Raji (cell line): Measurements from ENCODE around the gene SELENOV.

Experiments
- POLR2A ChIP-seq: IDR thresholded peaks from 2 replicates; pipeline ENCODE4 v1.6.1; 2011; ENCODE audit warnings: low read depth, low read length, control low read depth; ENCODE audit not compliant: insufficient read depth

SELENOV gene

DNA sequence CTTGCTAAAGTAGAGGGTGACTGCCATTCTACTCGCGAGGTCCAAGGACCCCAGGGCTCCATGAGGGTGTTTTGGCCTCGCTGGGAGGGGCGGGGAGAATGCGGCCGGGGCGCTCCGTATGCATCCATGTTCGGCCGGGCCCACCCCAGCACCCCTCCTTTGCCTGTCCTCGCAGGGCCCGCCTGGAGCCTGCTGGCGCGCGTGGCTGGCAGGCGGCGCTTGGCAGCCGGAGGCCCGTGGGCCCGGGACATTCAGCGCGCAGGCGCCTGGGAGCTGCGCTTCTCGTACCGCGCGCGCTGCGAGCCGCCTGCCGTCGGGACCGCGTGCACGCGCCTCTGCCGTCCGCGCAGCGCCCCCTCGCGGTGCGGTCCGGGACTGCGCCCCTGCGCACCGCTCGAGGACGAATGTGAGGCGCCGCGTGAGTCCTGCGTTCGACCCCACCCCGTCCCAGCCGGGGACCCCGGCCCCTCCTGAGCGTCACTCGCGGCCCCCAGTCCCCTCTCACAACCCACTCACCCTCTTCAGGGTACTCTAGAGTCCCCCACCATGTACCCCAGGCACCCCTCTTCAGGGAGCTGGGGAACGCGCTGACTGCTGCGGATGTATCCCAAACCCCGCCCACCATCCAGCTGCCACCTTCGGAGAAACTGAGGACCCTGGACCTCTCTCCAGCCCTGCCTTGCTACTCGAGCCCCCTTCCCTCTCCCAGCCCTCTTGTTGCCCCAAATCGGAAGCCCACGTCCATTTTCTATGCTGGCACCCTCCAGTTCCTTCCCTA, 12.1 kb upstream of the SELENOV start:
- 0 out of 2 replicates have a peak, but pooled peaks have one; percentile 28 for TF ChIP-seq POLR2A

DNA sequence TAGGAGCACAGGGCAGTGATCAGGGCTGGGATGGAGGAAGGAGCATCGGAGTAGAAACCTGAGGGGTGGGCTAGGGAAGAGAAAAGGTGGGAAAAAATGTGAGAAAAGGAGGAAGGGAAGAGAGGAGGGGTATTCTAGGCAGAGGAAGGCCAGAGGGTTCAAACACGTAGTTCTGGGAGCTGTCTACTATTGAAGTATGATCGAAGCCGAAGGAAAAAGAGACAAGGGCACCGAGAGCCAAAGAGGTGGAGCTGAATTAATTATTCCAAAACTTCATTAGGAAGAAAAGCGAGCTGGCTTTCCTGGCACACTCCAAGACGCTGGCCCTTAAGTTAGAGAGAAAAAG, 8.4 kb upstream of the SELENOV start:
- no peak for TF ChIP-seq POLR2A

DNA sequence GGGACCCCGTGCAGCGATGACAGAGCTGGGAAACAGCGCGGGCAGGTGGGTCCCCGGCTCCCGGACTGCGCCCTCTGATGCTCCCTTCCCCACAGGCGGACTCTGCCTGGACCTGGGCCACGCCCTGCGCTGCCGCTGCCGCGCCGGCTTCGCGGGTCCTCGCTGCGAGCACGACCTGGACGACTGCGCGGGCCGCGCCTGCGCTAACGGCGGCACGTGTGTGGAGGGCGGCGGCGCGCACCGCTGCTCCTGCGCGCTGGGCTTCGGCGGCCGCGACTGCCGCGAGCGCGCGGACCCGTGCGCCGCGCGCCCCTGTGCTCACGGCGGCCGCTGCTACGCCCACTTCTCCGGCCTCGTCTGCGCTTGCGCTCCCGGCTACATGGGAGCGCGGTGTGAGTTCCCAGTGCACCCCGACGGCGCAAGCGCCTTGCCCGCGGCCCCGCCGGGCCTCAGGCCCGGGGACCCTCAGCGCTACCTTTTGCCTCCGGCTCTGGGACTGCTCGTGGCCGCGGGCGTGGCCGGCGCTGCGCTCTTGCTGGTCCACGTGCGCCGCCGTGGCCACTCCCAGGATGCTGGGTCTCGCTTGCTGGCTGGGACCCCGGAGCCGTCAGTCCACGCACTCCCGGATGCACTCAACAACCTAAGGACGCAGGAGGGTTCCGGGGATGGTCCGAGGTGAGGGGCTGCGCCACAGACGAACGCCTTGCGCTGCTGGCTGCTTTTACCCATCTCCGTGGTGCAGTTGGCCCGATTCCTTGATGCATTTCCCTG, 7.8 kb upstream of the SELENOV start:
- TF ChIP-seq POLR2A = no peak

DNA sequence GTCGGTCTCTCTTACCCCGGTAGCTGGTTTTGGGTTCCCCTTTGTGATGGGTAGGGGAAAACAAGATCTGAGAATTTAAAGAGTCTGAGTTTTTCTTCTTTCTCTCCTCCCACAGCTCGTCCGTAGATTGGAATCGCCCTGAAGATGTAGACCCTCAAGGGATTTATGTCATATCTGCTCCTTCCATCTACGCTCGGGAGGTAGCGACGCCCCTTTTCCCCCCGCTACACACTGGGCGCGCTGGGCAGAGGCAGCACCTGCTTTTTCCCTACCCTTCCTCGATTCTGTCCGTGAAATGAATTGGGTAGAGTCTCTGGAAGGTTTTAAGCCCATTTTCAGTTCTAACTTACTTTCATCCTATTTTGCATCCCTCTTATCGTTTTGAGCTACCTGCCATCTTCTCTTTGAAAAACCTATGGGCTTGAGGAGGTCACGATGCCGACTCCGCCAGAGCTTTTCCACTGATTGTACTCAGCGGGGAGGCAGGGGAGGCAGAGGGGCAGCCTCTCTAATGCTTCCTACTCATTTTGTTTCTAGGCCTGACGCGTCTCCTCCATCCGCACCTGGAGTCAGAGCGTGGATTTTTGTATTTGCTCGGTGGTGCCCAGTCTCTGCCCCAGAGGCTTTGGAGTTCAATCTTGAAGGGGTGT, 7.1 kb upstream of the SELENOV start:
- no peak for TF ChIP-seq POLR2A

DNA sequence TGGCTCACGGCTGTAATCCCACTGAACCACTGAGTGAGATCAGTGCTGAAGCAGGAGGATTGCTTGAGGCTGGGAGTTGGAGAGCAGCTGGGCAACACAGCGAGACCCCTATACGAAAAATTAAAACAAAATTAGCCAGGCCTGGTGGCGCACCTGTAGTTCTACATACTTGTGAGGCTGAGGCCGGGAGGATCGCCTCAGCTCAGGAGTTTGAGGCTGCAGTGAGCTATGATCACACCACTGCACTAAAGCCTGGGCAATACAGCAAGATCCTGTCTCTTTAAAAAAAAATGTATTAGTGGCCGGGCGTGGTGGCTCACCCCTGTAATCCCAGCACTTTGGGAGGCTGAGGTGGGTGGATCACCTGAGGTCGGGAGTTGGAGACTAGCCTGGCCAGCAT, 6.3 kb upstream of the SELENOV start:
- TF ChIP-seq POLR2A = no peak

DNA sequence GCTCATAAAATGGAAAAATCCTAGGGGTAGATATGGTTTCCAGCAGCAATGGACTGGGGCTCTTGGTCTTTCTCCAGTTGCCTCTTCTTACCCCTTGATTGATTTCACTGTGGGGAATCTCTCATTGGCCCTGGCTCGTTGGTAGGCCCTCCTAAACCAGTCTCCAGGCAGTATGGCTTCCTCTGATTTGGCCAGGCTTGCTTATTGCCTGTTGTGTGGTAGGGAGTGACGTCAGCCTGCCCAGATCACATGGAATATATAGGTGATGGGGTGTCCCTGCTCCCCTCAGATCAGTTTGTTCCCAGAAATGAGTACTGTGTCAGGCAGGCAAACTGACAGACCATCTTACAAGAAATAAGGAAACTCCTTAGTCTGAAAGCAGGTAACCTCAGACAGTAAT, 5.7 kb upstream of the SELENOV start:
- TF ChIP-seq POLR2A = no peak

DNA sequence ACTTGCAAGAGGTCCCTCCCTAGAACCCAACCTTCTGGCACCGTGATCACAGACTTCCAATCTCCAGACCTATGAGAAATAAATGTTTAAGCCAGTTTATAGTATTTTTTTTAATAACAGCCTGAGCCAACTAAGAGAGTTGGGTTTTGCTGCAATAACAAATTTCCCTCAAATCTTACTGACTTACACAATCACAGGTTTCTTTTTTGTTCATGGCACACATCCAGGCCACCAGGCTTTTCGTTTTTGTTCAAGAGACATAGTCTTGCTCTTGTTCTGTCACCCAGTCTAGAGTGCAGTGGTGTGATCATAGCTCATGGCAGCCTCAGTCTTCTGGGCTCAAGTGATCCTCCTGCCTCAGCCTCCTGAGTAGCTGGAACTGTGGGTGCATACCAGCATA, 2.0 kb upstream of the SELENOV start:
- no peak for TF ChIP-seq POLR2A

DNA sequence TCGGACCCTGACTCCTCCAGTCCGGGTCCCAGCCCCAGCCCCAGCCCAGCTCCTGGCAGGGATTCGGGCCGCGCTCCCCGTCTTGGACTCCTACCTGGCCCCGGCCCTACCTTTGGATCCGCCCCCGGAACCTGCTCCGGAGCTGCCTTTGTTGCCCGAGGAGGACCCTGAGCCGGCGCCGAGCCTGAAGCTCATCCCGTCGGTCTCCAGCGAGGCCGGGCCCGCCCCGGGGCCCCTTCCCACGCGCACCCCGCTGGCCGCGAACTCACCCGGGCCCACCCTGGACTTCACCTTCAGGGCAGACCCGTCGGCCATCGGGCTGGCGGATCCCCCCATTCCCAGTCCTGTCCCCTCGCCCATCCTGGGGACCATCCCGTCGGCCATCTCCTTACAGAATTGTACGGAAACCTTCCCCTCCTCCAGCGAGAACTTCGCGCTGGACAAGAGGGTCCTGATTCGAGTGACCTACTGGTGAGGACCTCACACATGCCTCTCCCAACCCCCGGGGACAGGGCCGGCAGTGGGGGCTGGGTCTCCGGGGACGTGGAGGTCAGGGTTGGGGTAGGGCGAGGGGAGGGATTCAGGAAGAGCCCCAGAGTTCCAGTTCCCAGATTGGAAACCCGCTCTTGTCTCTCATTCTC, 732 bp downstream of the SELENOV start:
- TF ChIP-seq POLR2A = no peak

DNA sequence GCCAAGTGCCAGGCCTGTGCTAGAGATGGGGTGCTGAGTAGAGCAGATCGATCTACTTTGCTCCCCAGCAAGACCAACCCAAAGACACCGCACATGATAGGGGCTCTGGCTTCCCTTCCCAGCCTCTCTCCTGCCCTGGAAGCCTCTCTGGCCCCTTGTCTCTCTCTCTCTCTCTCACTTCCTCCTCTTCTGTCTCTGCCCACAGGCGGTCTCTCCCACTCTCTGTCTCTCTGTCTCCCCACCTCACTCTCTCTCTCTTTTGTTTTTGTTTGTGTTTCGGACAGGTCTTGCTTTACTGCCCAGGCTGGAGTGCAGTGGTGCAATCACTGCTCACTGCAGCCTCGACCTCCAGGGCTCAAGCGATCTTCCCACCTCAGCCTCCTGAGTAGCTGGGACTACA, 1.3 kb downstream of the SELENOV start:
- no peak for TF ChIP-seq POLR2A

DNA sequence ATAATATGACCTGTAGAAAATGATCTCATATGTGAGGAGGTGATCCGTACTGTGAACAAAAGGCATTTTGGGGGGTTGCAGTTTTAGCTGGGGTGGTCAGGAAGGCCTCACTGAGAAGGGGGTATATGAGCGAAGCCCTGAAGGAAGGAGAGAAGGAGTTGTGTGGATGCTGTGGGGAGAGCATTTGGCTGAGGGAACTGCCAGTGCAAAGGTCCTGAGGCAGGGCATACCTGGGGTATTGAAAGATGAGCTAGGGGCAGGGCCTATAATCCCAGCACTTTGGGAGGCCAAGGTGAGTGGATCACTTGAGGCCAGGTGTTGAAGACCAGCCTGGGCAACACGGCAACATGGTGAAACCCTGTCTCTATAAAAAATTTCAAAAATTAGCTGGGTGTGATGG, 2.5 kb downstream of the SELENOV start:
- no peak for TF ChIP-seq POLR2A

DNA sequence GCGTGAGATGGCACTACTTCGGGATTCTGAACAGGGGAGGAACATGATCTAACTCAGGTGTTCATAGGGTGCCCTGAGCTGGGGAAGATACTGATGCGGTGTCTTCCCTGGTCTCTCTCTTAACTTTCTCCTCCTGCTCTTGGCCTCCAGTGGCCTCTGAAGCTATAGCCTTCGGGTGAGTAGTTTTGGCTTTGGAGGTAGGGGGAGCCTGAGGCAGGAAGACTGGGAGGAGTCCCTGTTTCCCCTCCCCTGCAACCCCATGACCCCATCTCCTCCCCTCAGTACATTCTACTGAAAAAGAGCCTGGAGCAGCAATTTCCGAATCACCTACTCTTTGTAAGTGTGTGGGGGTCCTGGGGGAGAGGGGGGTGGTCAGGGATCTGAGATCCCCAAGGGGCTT, 3.5 kb downstream of the SELENOV start:
- no peak for TF ChIP-seq POLR2A

DNA sequence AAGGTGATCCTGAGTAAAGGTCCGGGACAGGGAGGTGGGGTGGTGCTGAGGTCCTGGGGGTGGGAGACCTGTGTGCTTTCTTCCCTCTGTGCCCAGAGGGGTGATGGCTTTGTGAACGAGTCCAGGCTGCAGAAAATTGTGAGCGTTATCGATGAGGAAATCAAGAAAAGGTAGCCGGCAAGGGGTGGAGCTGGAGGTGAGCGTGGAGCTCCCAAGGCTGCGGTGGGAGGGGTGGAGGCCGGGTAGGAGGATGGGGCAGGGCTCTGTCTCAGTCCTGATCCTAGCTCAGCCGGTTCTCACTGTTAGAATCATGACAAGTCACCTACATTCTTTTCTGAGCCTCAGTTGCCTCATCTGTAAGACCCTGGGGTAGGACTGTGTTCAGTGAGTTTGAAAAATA, 4.0 kb downstream of the SELENOV start:
- TF ChIP-seq POLR2A = no peak

DNA sequence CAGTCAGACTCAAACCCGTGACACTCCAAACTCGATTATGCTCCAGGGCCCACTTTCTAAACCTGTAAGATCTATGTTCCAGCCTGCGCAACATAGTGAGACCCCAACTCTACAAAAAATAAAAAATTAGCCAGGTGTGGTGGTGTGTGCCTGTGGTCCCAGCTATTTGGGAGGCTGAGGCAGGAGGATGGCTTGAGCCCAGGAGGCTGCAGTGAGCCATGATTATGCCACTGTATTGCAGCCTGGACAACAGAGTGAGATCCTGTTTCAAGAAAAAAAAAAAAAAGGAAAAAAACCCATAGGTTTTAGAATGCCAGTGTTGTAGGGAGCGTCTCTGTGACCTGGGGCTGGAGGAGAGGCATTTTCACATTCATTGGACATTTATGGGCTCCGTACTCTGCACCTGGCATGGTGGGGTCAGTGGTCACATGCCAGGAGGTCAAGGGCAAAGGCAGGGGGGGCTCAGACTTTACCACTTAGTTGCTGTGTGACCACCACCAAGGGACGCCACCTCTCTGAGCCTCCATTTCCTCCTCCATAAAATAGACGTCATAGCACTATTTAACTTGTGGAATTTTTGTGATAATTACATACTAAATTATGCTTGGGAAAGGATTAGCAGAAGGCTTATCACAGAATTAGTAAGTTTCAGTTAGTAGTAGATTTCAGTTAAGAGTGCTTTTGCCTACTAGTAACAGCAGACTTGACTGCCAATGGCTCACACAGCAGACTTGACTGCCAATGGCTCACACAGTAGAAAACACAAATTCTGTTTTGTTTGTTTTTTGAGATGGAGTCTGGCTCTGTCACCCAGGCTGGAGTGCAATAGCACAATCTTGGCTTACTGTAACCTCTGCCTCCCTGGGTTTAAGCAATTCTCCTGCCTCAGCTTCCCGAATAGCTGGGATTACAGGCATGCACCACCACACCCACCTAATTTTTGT, 5.9 kb downstream of the SELENOV start:
- TF ChIP-seq POLR2A = no peak

DNA sequence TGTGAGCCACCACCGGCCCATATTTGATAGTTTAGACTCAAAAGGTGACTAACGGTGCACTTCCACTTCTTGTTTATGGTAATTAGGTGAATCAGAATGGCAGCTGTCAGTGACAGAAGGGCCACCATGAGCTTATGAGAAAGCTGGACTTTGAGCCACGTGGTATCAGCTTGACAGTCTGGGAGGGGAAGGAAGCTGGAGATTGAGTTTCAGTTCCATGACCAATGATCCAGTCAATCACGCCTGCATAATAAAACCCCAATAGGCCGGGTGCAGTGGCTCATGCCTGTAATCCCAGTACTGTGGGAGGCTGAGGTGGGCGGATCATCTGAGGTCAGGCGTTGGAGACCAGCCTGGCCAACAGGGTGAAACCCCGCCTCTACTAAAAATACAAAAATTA, 9.6 kb downstream of the SELENOV start:
- TF ChIP-seq POLR2A = no peak
